ENCODE results near the gene FTL.

FTL gene

GRCh38 chr19:49004964-49005614 lies 40.0 kb downstream of the FTL start:
- no peaks in the 10 kb centered on the region for H3K9me3 ChIP-seq (ENCODE audit: severe bottlenecking)
- no peak overlapping the region for H3K4me3 ChIP-seq (ENCODE audit: severe bottlenecking)
- peaks cover 79% of the 10 kb centered on the region for H3K36me3 ChIP-seq (ENCODE audit: low read depth)
- TF ChIP-seq CTCF (IDR thresholded peaks at IDR 0.05; ENCODE audit: poor library complexity, severe bottlenecking), result no peak
- no peaks in the 10 kb centered on the region for H3K27me3 ChIP-seq (ENCODE audit: insufficient read depth, poor library complexity, severe bottlenecking)
- no peak overlapping the region for H3K27ac ChIP-seq (ENCODE audit: poor library complexity, severe bottlenecking)
- no peaks in the 10 kb centered on the region for H3K4me1 ChIP-seq (ENCODE audit: insufficient read depth, poor library complexity, severe bottlenecking)
- no peak for ATAC-seq (ENCODE audit: low read depth)
- no peak for DNase-seq (ENCODE audit: low spot score)

- no peaks in the 10 kb centered on the region for H3K27me3 ChIP-seq (ENCODE audit: insufficient read depth, poor library complexity, severe bottlenecking)
- peaks cover 81% of the 10 kb centered on the region for H3K36me3 ChIP-seq (ENCODE audit: low read depth)
- H3K4me1 ChIP-seq (ENCODE audit: insufficient read depth, poor library complexity, severe bottlenecking), result no peaks in the 10 kb centered on the region
- TF ChIP-seq CTCF (IDR thresholded peaks at IDR 0.05; ENCODE audit: poor library complexity, severe bottlenecking), result no peak
- H3K27ac ChIP-seq (ENCODE audit: poor library complexity, severe bottlenecking), result no peak overlapping the region
- DNase-seq (ENCODE audit: low spot score) (no peak), ATAC-seq (ENCODE audit: low read depth) (no peak)
- no peak overlapping the region for H3K4me3 ChIP-seq (ENCODE audit: severe bottlenecking)
- H3K9me3 ChIP-seq (ENCODE audit: severe bottlenecking), result no peaks in the 10 kb centered on the region
Observed at GRCh38 chr19:49006905-49007304, 41.8 kb downstream of the FTL start.

GRCh38 chr19:49009828-49010227 lies 44.7 kb downstream of the FTL start:
- H3K36me3 ChIP-seq (ENCODE audit: low read depth), result peaks cover 67% of the 10 kb centered on the region
- H3K27ac ChIP-seq (ENCODE audit: poor library complexity, severe bottlenecking), result no peak overlapping the region
- H3K27me3 ChIP-seq (ENCODE audit: insufficient read depth, poor library complexity, severe bottlenecking), result no peaks in the 10 kb centered on the region
- no peak for ATAC-seq (ENCODE audit: low read depth)
- no peak for DNase-seq (ENCODE audit: low spot score)
- no peaks in the 10 kb centered on the region for H3K9me3 ChIP-seq (ENCODE audit: severe bottlenecking)
- no peaks in the 10 kb centered on the region for H3K4me1 ChIP-seq (ENCODE audit: insufficient read depth, poor library complexity, severe bottlenecking)
- no peak overlapping the region for H3K4me3 ChIP-seq (ENCODE audit: severe bottlenecking)
- TF ChIP-seq CTCF (IDR thresholded peaks at IDR 0.05; ENCODE audit: poor library complexity, severe bottlenecking), result no peak

- TF ChIP-seq CTCF (IDR thresholded peaks at IDR 0.05; ENCODE audit: poor library complexity, severe bottlenecking), result no peak
- no peak for ATAC-seq (ENCODE audit: low read depth)
- Histone ChIP-seq H3K36me3 (ENCODE audit: low read depth) (peaks cover 67% of the 10 kb centered on the region), H3K4me3 (ENCODE audit: severe bottlenecking) (no peak overlapping the region), H3K27ac (ENCODE audit: poor library complexity, severe bottlenecking) (no peak overlapping the region), H3K27me3 (ENCODE audit: insufficient read depth, poor library complexity, severe bottlenecking) (no peaks in the 10 kb centered on the region), H3K9me3 (ENCODE audit: severe bottlenecking) (no peaks in the 10 kb centered on the region), H3K4me1 (ENCODE audit: insufficient read depth, poor library complexity, severe bottlenecking) (no peaks in the 10 kb centered on the region)
- no peak for DNase-seq (ENCODE audit: low spot score)
Observed at GRCh38 chr19:49010453-49010852, 45.3 kb downstream of the FTL start.

- ATAC-seq (ENCODE audit: low read depth) (no peak), DNase-seq (ENCODE audit: low spot score) (no peak)
- Histone ChIP-seq H3K27me3 (ENCODE audit: insufficient read depth, poor library complexity, severe bottlenecking) (no peaks in the 10 kb centered on the region), H3K9me3 (ENCODE audit: severe bottlenecking) (no peaks in the 10 kb centered on the region), H3K36me3 (ENCODE audit: low read depth) (peaks cover 63% of the 10 kb centered on the region), H3K4me3 (ENCODE audit: severe bottlenecking) (no peak overlapping the region), H3K27ac (ENCODE audit: poor library complexity, severe bottlenecking) (no peak overlapping the region), H3K4me1 (ENCODE audit: insufficient read depth, poor library complexity, severe bottlenecking) (no peaks in the 10 kb centered on the region)
- no peak for TF ChIP-seq CTCF (IDR thresholded peaks at IDR 0.05; ENCODE audit: poor library complexity, severe bottlenecking)
Observed at GRCh38 chr19:49011194-49011593, 46.1 kb downstream of the FTL start.
